Progenitor cell of endocrine pancreas (in vitro differentiated cells): ENCODE data around the gene ALDH3B1. TPM values are rescaled to one million over a fixed set of nuclear protein-coding genes. Genes with fewer than 3 reads are reported as not detected.

ENCODE experiments used
- DNase-seq: peaks from one replicate; pipeline ENCODE4 v3.0.0; 2021; ENCODE audit warnings: low spot score; ENCODE audit not compliant: unreplicated experiment
- H3K27ac Mint-ChIP-seq: 2 replicates; pipeline ENCODE4 v1.8.0; 2021; ENCODE audit warnings: mild to moderate bottlenecking, moderate library complexity, mixed read lengths
- H3K27me3 Mint-ChIP-seq: 2 replicates; pipeline ENCODE4 v1.8.0; 2021; ENCODE audit warnings: mixed read lengths
- H3K36me3 Mint-ChIP-seq: 2 replicates; pipeline ENCODE4 v1.8.0; 2022; ENCODE audit warnings: mixed read lengths; ENCODE audit not compliant: insufficient read depth
- H3K4me1 Mint-ChIP-seq: 2 replicates; pipeline ENCODE4 v1.8.0; 2021; ENCODE audit warnings: low read depth, mixed read lengths
- H3K4me3 Mint-ChIP-seq: 2 replicates; pipeline ENCODE4 v1.8.0; 2021; ENCODE audit warnings: low read depth, mild to moderate bottlenecking, moderate library complexity, mixed read lengths
- H3K9me3 Mint-ChIP-seq: 2 replicates; pipeline ENCODE4 v1.8.0; 2021; ENCODE audit warnings: low read depth, mixed read lengths
- total RNA-seq: library from RNA; stranded (reverse); gene quantifications from 2 replicates; pipeline ENCODE4 v1.2.1, GENCODE V29; 2021
- TF ChIP-seq, protein P1 (sequence below): fragments of 200-600 bp; sonication (generic); IDR thresholded peaks from one replicate; pipeline ENCODE4 v1.5.0; 2021; ENCODE audit warnings: antibody characterized with exemption, mild to moderate bottlenecking; ENCODE audit not compliant: unreplicated experiment

The ALDH3B1 gene
- total RNA-seq, 1 donor from 2014 or later: not detected

DNA sequence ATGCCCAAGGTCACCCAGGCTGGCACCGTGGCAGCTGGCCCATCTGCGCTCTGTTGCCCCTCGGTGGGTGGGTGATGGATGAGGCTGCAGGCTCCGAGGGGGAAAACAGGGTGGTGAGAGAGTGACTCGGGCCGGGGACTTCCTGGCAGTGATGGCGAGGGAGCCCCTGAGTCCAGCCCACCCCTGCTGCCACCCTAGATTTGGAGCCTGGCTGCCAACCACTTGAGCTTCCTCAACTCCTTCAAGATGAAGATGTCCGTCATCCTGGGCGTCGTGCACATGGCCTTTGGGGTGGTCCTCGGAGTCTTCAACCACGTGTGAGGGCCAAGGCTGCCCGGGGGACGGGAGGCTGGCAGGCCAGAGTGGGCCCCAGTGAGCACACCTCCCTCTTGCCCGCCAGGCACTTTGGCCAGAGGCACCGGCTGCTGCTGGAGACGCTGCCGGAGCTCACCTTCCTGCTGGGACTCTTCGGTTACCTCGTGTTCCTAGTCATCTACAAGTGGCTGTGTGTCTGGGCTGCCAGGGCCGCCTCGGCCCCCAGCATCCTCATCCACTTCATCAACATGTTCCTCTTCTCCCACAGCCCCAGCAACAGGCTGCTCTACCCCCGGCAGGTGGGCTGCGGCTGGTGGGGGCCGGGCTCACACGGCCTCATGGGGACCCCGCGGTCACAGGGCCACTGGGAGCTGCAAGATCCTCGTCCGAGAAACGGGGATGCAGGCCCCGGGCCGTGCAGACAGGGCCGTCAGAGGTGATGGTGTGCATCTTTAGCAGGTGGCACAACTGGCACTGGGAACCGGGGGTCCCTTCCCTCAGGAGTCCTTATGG lies 38.8 kb downstream of the ALDH3B1 start:
- DNase-seq: no peak
- Mint-ChIP-seq H3K27ac (no peak overlapping the region), H3K36me3 (peaks cover 2% of the 10 kb centered on the region), H3K4me1 (no peaks in the 10 kb centered on the region), H3K4me3 (no peak overlapping the region), H3K27me3 (no peaks in the 10 kb centered on the region), H3K9me3 (no peaks in the 10 kb centered on the region)
- TF ChIP-seq, protein P1, sequence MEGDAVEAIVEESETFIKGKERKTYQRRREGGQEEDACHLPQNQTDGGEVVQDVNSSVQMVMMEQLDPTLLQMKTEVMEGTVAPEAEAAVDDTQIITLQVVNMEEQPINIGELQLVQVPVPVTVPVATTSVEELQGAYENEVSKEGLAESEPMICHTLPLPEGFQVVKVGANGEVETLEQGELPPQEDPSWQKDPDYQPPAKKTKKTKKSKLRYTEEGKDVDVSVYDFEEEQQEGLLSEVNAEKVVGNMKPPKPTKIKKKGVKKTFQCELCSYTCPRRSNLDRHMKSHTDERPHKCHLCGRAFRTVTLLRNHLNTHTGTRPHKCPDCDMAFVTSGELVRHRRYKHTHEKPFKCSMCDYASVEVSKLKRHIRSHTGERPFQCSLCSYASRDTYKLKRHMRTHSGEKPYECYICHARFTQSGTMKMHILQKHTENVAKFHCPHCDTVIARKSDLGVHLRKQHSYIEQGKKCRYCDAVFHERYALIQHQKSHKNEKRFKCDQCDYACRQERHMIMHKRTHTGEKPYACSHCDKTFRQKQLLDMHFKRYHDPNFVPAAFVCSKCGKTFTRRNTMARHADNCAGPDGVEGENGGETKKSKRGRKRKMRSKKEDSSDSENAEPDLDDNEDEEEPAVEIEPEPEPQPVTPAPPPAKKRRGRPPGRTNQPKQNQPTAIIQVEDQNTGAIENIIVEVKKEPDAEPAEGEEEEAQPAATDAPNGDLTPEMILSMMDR: no peak

DNA sequence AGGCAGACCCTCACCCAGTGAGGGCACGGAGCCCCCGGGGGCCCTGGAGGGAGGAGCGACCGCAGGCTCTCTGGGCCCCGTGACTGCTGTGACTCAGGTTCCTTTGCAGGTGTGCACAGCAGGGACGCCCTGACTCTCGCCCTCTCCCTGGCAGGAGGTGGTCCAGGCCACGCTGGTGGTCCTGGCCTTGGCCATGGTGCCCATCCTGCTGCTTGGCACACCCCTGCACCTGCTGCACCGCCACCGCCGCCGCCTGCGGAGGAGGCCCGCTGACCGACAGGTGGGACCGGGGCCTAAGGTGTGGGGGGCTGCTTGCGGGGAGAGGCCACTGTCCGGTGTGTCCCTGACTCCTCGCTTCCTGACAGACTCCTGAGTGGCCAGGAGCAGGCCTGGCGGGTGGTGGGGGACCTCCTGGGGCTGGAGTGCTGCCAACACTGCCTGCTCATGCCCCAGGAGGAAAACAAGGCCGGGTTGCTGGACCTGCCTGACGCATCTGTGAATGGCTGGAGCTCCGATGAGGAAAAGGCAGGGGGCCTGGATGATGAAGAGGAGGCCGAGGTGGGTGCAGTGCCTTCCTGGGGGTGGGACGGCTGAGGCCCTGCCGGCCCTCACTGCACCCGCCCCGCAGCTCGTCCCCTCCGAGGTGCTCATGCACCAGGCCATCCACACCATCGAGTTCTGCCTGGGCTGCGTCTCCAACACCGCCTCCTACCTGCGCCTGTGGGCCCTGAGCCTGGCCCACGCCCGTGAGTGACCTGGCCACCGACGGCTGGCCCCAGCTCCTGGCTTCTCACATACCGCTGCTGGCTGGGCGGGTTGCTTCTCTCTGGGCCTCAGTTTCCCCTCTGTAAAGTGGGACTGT lies 39.6 kb downstream of the ALDH3B1 start:
- no peak overlapping the region for H3K27ac Mint-ChIP-seq
- peaks cover 2% of the 10 kb centered on the region for H3K36me3 Mint-ChIP-seq
- no peaks in the 10 kb centered on the region for H3K9me3 Mint-ChIP-seq
- DNase-seq: no peak
- no peaks in the 10 kb centered on the region for H3K27me3 Mint-ChIP-seq
- H3K4me1 Mint-ChIP-seq: no peaks in the 10 kb centered on the region
- H3K4me3 Mint-ChIP-seq: no peak overlapping the region
- TF ChIP-seq, protein P1: no peak

DNA sequence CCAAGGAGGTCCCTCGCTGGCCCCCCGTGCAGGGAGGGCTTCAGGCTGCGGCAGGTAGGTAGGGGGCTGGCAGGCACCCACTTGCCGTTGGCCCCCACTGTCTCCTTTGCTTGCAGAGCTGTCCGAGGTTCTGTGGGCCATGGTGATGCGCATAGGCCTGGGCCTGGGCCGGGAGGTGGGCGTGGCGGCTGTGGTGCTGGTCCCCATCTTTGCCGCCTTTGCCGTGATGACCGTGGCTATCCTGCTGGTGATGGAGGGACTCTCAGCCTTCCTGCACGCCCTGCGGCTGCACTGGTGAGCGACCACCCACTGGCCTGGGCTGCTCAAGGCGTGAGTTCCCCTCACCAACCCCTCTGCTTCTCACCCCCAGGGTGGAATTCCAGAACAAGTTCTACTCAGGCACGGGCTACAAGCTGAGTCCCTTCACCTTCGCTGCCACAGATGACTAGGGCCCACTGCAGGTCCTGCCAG lies 40.3 kb downstream of the ALDH3B1 start:
- H3K36me3 Mint-ChIP-seq: peaks cover 2% of the 10 kb centered on the region
- TF ChIP-seq, protein P1: no peak
- no peak overlapping the region for H3K27ac Mint-ChIP-seq
- H3K4me3 Mint-ChIP-seq: no peak overlapping the region
- H3K9me3 Mint-ChIP-seq: no peaks in the 10 kb centered on the region
- H3K27me3 Mint-ChIP-seq: no peaks in the 10 kb centered on the region
- no peak for DNase-seq
- H3K4me1 Mint-ChIP-seq: no peaks in the 10 kb centered on the region

DNA sequence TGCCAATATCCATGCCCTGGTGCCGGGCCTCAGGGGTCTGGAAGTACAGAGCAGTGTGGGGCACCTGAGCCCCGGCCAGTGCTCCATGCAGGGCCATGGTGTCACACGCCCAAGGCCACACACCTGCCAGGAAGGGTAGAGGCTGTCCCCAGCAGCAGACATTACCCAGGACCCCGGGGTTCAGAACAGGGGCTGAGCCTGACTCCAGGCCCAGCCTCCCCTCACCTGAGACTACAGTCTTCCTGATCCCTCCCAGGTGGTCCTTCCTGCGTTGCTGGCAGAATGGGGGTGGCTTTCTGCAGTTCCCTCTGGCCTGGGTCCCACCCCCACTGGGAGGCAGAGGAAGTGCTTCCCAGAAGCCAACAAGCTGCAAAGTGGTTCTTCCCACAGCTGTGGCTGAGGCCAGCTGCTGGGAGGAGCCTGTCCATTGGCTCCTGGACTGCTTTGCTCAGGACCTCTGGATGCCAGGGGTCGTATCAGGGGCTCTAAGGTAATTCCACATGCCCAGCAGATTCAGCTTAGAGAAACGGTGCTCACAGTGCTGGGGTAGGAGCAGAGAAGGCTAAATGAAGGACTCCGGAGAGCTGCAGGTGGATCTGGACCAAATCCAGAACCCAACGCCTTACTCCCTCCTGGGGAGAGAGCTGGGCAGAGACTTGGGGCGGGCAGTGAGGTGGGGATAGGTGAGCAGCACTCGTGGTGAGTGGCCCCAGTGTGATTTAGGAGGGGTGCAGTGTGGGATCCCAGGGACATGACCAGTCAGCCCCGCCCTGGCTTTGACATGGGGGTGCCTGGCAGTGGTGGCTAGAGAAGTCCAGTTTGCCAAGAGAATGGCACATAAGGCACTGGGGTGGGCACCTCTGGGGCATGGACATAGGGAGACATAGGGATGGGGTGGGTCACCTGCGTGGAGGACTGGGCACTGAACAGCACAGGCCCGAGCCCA lies 41.3 kb downstream of the ALDH3B1 start:
- TF ChIP-seq, protein P1: no peak
- no peaks in the 10 kb centered on the region for H3K9me3 Mint-ChIP-seq
- no peaks in the 10 kb centered on the region for H3K4me1 Mint-ChIP-seq
- peaks cover 6% of the 10 kb centered on the region for H3K36me3 Mint-ChIP-seq
- H3K27ac Mint-ChIP-seq: no peak overlapping the region
- DNase-seq: no peak
- no peak overlapping the region for H3K4me3 Mint-ChIP-seq
- H3K27me3 Mint-ChIP-seq: no peaks in the 10 kb centered on the region
